ENCODE results near the gene TEKT3.

DNA sequence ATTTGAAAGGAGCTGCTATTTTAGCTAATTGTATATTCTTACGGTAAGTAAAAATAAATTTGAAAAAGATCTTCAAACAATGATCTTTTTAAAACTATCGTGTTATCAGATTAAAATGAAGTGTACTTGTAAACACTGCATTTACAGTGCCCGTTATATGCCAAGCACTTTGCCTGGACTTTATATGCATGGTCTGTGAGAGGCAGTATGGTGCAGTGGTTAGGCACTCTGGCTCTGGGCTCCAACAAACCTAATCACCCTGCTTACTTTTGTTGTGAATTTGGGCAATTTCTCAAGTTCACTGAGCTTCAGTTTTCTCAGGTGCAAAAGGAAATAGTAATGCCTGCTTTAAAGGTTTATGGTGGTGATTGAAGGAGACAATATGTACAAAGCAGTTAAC is 77.7 kb downstream of the TEKT3 start:
- TF ChIP-seq POLR2A (IDR thresholded peaks at IDR 0.05; ENCODE audit: low read length), result no peak
- TF ChIP-seq GATA1 (IDR thresholded peaks at IDR 0.05; ENCODE audit: low read depth, low read length), result no peak

All from erythroblast (primary cell).